GM18867 (cell line): ENCODE results near the gene SSBP2.
"Not testable (repeated sequence)": the region's sequence is repeated elsewhere in the genome, so short reads cannot be mapped to it uniquely, and the experiment has no call there.

Experiments used
- ATAC-seq: cut with Tn5 transposase; IDR thresholded peaks from one replicate; pipeline ENCODE4 v1.9.1; 2021; ENCODE audit warnings: mild to moderate bottlenecking, moderate library complexity; ENCODE audit not compliant: unreplicated experiment

Gene SSBP2

DNA sequence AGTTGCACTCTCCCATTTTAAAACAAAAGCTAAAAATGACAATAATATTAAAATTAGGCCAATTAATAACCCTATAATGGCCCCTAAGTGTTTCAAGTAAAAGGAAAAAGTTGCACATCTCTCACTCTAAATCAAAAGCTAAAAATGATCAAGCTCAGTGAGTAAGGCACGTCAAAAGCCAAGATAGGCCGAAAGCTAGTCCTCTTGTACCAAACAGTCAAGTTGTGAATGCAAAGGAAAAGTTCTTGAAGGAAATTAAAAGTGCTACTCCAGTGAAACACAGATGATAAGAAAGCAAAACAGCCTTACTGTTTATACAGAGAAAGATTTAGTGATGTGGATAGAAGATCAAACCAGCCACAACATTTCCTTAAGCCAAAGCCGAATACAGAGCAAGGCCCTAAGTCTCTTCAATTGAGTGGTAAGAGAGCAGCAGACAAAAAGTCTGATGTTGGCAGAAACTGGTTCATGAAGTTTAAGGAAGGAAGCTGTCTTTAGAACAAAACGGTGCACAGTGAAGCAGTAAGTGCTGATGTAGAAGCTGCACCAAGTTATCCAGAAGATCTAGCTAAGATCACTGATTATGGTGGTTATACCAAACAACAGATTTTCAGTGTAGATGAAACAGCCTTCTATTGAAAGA lies 212.9 kb downstream of the SSBP2 start:
- no peak for ATAC-seq

- ATAC-seq = no peak
Observed at GRCh38 chr5:81534441-81534840, 216.5 kb downstream of the SSBP2 start.

DNA sequence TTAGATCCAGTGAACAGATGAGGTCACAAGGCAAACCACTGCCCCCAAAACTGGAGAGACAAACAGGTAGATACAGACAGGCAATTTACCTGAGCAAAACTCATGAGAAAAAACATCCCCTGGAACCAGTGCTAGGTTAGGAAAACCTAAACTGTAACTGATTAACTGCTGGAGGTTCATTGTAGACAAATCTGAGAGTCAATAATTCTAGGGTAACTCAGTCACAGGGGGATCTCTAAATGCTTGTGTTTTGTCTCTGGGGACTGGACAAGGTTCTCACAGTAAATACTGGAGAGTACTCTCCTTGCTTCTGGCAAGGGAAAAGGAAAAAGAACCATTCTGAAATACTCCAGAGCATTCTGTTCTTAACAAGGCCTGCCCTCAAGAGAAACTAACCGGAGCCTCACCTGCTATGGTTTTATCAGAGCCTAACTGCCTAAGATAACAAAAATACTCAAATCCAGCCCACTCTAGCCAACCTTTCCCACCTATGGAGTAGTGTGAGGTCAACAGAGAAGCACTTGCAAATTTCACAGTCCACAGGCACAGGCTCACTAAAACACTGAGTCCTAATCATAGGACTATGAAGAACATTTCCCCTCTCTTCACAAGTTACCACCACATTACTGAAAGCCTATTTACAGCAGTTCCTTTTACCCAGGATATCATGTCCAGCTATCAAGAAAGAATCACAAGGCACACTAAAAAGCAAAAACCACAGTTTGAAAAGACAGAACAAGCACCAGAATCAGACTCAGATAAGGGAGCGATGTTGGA lies 217.1 kb downstream of the SSBP2 start:
- ATAC-seq = no peak

GRCh38 chr5:81530919-81531318 lies 220.0 kb downstream of the SSBP2 start:
- no peak for ATAC-seq

GRCh38 chr5:81525690-81526089 lies 225.2 kb downstream of the SSBP2 start:
- ATAC-seq = no peak

GRCh38 chr5:81524015-81524414 lies 226.9 kb downstream of the SSBP2 start:
- no peak for ATAC-seq

DNA sequence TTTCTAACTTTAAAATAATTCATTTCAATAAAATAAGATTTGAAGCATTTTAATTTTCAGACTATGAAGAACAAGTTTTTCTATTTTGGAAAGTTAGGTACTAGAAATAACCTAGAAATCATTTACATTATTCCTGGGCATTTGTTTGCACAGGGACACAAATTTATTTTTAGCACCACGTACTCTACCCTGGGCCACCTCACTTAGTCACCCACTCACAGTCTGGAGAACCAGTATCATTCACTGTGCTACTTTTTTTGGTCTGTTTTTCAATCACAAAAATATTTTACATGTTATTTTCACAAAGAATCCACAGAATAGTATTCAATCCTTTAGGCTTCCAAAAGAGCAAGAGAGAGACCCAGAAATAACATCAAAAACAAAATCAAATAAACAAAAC lies 228.3 kb downstream of the SSBP2 start:
- no peak for ATAC-seq

DNA sequence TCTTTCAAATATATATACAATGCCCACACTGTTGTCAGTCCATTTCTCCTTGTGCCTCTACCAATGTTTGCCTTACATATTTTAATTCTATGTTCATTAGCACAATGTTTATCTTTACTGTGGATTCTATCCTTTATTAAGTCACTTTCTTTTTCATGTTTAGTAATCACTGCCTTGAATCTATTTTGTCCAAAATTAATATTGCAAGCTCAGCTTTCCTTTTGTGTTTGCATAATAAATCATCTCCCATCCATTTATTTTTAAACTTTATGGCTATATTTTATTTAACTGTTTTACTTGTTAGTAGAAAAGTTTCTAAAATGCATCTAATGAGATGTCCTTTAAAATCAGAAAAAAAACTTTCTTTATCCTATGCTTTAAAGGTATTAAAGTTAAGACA lies 230.1 kb downstream of the SSBP2 start:
- no peak for ATAC-seq

DNA sequence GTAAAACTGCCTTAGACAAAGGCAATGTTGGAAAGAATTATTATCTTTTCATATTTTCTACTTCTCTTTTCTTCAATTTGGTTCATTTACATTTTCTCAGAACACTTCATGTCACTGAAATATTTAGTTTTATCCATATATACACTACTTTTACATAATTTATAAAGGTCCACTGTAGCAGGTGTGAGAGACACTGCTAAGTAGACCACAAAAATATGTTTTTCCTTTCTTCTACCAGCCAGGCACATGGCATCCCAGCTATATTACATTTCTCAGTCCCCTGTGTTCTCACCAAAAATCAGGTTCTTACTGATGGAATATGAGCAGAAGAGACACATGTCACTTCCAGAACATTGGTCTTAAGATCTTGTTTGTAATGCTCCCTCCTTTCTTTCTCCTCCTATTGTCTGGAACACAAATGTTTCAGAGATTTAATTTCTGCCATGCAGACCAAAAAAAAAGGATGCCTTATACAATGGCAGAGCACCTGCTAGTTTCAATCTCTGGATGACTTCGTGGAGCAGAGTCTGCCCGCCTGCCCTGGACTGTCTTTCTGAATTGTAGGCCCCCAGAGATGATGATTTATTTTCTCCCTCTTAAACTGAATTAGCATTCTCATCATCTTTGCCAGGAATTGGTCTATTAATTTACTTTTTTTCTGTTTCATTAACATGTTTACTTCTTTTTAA lies 231.5 kb downstream of the SSBP2 start:
- ATAC-seq = no peak

- ATAC-seq = no peak
Observed at GRCh38 chr5:81517462-81517861, 233.4 kb downstream of the SSBP2 start.

DNA sequence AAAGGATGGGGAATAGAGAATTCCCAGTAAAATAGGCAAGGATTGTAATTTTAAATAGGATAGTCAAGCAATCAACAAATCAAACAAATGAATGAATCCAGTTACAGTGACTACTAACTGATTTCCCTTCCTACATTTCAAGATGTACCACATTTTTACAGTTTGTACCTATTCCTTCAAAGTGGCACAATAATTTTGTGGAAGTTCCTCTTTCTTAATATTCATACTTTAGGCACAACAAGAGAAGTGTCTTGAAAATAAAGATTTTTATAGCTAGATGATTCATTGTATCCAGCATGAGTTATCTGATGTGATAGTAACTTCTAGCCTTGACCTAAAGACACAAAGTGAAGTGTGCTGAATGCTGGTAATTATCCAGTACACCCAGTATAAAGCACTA lies 234.8 kb downstream of the SSBP2 start:
- ATAC-seq = no peak

GRCh38 chr5:81513982-81514381 lies 236.9 kb downstream of the SSBP2 start:
- no peak for ATAC-seq

- no peak for ATAC-seq
Observed at GRCh38 chr5:81513473-81513872, 237.4 kb downstream of the SSBP2 start.

- ATAC-seq = peak; percentile 99
Observed at GRCh38 chr5:81506900-81507588, 243.9 kb downstream of the SSBP2 start.

DNA sequence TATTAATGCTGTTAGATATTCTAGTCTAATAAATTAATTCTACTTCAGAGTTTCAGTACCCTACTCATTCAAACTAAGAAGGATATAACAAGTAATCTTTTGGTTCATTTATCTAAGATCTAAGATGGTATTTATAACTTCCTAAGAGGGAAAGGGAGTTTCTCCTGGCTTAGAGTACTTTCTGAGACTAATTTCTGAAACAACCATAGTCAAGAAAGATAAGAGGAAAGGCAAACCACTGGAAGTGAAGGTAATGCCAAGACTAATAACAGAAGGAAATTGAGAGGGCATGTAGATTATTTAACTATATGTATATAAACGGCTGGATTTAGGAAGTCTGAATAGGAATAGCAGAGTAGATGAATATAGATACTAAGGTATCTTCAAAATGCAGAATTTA lies 244.5 kb downstream of the SSBP2 start:
- ATAC-seq = no peak

- no peak for ATAC-seq
Observed at GRCh38 chr5:81505672-81506071, 245.2 kb downstream of the SSBP2 start.

- ATAC-seq = not testable (repeated sequence)
Observed at GRCh38 chr5:81503602-81504001, 247.3 kb downstream of the SSBP2 start.

GRCh38 chr5:81495286-81495685 lies 255.6 kb downstream of the SSBP2 start:
- ATAC-seq = no peak

GRCh38 chr5:81488862-81489261 lies 262.0 kb downstream of the SSBP2 start:
- ATAC-seq = no peak

DNA sequence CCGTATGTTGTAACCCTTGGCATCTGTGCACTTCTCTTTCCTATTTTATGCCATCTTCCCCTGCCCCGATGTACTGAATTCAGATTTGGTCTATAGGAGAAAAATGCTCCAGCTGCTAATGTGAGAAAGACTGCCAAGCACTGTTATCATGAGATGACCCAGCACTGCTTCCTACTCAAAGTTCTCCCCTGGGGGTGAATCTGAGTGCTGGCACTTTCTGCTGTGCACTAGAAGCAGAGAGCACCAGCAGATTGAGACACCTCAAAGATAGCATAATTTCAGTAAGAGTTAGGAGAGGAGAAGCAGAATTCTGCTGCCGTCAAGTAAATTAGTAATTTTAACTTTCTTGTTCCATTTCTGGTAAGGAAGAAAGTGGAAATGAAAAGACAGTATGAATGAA lies 264.2 kb downstream of the SSBP2 start:
- ATAC-seq = no peak

GRCh38 chr5:81482595-81482994 lies 268.3 kb downstream of the SSBP2 start:
- no peak for ATAC-seq
